ENCODE data around the gene AKR1B1. TPM values are rescaled to one million over a fixed set of nuclear protein-coding genes. Genes with fewer than 3 reads are reported as not detected.

AKR1B1 gene
- total and polyA plus RNA-seq, 9 of the 15 experiments (the other 6 are each of a cell fraction or from before 2014, with no cell fraction given) = 2.0 to 10.6 (median 6.2) TPM

DNA sequence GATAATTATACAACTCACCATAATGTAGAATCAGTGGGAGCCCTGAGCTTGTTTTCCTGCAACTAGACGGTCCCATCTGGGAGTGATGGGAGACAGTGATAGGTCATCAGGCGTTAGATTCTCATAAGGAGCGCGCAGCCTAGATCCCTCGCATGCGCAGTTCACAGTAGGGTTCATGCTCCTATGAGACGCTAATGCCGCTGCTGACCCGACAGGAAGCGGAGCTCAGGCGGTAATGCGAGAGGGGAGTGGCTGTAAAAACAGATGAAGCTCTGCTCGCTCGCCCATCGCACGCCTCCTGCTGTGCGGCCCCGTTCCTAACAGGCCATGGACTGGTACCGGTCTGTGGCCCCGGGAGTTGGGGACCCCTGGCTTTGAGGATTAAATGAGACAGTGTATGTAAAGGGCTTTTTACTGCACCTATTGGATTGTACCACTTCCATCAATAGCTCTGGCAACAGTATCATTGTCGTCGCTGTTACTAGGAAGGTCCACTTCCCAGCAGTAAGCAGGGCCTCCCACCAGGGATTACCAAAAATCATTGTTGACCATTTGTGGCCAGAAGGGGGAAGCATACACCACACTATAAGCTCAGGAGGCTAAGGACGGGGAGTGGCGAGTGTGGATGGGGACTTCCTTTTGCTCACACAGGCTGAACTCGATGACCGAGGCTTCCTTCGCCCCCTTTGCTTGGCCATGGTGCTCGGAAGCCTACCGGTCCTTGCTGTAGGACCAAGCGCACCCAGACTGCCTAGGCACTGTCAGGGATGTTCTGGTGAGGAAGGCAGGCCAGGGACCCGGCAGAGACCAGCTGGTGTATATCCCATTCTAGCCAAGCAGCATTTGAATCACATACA is 26.4 kb downstream of the AKR1B1 start (continued):
- TF ChIP-seq, protein P1, sequence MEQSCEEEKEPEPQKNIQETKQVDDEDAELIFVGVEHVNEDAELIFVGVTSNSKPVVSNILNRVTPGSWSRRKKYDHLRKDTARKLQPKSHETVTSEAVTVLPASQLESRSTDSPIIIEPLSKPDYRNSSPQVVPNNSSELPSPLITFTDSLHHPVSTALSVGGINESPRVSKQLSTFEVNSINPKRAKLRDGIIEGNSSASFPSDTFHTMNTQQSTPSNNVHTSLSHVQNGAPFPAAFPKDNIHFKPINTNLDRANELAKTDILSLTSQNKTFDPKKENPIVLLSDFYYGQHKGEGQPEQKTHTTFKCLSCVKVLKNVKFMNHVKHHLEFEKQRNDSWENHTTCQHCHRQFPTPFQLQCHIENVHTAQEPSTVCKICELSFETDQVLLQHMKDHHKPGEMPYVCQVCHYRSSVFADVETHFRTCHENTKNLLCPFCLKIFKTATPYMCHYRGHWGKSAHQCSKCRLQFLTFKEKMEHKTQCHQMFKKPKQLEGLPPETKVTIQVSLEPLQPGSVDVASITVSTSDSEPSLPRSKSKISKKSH (CRISPR knock-in tag; IDR thresholded peaks at IDR 0.05) = no peak
- TF ChIP-seq NFATC3 (IDR thresholded peaks at IDR 0.05) = no peak
- TF ChIP-seq TEAD1 (CRISPR knock-in tag; IDR thresholded peaks at IDR 0.05) = 0 out of 4 replicates have a peak, but pooled peaks of 1 of the 2 experiments have one; percentile 12
- TF ChIP-seq MCM3 (IDR thresholded peaks at IDR 0.05) = no peak
- TF ChIP-seq SRSF3 (IDR thresholded peaks at IDR 0.05; ENCODE audit: insufficient read depth, low read length) = no peak
- no peak for TF ChIP-seq SOX6 (IDR thresholded peaks at IDR 0.05)
- TF ChIP-seq, protein P2, sequence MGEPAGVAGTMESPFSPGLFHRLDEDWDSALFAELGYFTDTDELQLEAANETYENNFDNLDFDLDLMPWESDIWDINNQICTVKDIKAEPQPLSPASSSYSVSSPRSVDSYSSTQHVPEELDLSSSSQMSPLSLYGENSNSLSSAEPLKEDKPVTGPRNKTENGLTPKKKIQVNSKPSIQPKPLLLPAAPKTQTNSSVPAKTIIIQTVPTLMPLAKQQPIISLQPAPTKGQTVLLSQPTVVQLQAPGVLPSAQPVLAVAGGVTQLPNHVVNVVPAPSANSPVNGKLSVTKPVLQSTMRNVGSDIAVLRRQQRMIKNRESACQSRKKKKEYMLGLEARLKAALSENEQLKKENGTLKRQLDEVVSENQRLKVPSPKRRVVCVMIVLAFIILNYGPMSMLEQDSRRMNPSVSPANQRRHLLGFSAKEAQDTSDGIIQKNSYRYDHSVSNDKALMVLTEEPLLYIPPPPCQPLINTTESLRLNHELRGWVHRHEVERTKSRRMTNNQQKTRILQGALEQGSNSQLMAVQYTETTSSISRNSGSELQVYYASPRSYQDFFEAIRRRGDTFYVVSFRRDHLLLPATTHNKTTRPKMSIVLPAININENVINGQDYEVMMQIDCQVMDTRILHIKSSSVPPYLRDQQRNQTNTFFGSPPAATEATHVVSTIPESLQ (CRISPR knock-in tag; IDR thresholded peaks at IDR 0.05) = no peak
- no peak for TF ChIP-seq ZNF699 (CRISPR knock-in tag; IDR thresholded peaks at IDR 0.05; ENCODE audit: insufficient replicate concordance)
- no peak for TF ChIP-seq BDP1 (IDR thresholded peaks at IDR 0.05; ENCODE audit: insufficient read depth, insufficient read length)
- no peak for TF ChIP-seq ADNP (tag; IDR thresholded peaks at IDR 0.05)
- TF ChIP-seq PCBP2 (IDR thresholded peaks at IDR 0.05; ENCODE audit: low read depth, low read length, poor library complexity, severe bottlenecking) = no peak
- TF ChIP-seq, protein P3, sequence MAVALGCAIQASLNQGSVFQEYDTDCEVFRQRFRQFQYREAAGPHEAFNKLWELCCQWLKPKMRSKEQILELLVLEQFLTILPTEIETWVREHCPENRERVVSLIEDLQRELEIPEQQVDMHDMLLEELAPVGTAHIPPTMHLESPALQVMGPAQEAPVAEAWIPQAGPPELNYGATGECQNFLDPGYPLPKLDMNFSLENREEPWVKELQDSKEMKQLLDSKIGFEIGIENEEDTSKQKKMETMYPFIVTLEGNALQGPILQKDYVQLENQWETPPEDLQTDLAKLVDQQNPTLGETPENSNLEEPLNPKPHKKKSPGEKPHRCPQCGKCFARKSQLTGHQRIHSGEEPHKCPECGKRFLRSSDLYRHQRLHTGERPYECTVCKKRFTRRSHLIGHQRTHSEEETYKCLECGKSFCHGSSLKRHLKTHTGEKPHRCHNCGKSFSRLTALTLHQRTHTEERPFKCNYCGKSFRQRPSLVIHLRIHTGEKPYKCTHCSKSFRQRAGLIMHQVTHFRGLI (CRISPR knock-in tag; IDR thresholded peaks at IDR 0.05) = no peak
- no peak for TF ChIP-seq KDM2B (CRISPR knock-in tag; IDR thresholded peaks at IDR 0.05)
- TF ChIP-seq HNRNPL (IDR thresholded peaks at IDR 0.05; ENCODE audit: low read depth, low read length) = no peak
- TF ChIP-seq, protein P4, sequence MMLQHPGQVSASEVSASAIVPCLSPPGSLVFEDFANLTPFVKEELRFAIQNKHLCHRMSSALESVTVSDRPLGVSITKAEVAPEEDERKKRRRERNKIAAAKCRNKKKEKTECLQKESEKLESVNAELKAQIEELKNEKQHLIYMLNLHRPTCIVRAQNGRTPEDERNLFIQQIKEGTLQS (IDR thresholded peaks at IDR 0.05) = no peak
- TF ChIP-seq, protein P4 (CRISPR knock-in tag; conservative IDR thresholded peaks at IDR 0.05) = no peak
- peak; percentile 72 for TF ChIP-seq ETV1 (tag; conservative IDR thresholded peaks at IDR 0.05; ENCODE audit: low read depth)
- TF ChIP-seq CREB1 (IDR thresholded peaks at IDR 0.05) = no peak
- no peak for TF ChIP-seq CREB1 (CRISPR knock-in tag; IDR thresholded peaks at IDR 0.05)
- TF ChIP-seq ZNF589 (CRISPR knock-in tag; IDR thresholded peaks at IDR 0.05; ENCODE audit: low read depth) = no peak; the same call in 1 of the 2 replicates
- TF ChIP-seq FIP1L1 (IDR thresholded peaks at IDR 0.05; ENCODE audit: low read depth, low read length, poor library complexity, severe bottlenecking) = no peak
- TF ChIP-seq TEAD2 (tag; IDR thresholded peaks at IDR 0.05) = no peak
